ENCODE measurements around the gene FOXN3.

FOXN3 gene

DNA sequence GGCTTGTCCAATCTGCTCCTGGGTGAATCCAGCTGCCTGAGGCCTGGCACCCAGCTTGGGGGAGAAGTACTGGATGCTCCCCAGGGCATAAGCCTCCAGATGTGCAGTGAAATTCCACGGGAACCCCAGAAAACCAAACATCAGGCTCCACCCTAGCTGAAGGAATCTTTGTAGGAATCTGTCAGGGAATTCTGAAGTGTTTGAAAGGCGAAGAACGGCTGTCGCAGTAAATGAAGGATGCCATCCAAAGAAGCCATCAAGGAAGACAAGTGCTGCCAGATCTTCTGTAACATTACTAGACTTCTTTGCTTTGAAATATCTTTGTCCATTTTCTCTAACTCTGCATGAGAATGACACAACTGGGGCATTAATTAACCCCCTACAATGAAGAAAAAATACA lies 219.4 kb downstream of the FOXN3 start:
- DNase-seq (ENCODE audit: low spot score) = peak; percentile 16

DNA sequence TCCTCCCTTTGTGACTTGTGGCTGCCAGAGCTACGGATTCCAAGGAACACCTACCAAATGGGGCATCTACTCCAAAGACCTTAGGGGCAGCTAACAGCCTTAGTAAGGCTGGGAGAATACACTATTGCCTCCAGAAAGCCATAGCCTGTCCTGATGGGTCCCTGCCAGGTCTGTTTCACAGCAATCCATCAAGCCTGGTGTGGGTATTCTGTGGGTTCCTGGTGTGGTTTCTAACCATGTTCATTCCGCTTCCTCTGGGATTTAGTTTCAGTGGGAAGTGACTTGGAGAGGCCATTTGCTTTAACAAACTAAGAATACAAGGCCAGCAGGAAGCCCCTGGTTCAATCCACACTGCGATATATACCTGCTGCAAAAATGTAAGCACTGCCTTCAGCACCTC lies 220.5 kb downstream of the FOXN3 start:
- DNase-seq (ENCODE audit: low spot score) = no peak

DNA sequence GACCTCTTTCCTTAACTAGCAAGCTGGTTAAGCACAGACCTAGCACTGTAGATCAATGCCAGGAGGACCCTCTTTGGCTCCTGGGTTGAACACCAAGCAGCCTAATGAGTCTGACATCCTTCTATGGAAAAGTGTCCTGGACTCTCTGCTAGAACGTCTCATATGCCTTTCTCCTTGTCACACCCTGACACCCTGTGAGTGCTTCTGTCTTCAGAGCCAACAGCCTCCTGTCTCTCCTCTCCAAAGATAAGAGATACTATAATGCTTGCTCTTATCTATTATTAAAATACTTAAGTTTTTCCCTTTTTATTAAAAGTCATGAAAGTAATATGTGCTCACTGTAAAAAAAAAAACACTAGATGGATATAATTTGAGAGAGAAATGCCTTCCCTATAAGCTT lies 222.7 kb downstream of the FOXN3 start:
- peak; percentile 38 for DNase-seq (ENCODE audit: low spot score)

DNA sequence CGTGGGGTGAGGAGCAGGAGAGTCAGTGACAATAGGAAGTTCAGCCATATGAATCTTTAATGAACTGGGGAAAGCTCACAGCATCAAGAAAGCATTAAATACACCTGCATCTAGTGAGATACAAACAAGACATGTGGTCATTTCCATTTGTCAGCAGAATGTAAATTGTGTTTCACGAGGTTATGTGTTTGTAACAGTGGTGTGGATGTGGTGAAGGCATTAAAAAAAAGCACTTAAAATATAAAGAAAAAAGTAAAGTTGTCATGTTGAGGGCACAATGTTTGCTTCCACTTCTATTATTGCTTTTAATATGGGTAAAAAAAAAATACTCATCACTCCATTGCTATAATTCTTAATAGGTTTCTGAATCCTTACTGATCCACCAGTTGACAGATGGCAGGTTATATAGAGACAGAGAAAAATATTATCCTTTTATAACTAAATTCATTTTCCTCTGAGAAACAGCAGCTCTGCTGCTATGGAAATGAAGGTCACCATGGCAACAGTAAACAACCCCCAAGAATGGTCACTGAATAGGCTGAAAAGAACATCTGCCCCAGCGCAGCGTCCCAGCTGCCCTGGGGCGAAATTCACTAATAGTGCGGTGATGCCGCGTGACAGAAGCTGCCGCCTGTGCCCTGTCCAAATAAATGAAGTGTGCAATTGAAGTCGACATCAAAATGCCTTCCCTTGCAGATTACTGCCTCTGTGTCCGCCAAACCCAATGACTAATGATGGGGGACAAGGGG lies 226.1 kb downstream of the FOXN3 start:
- DNase-seq (ENCODE audit: low spot score) = peak; percentile 51

DNA sequence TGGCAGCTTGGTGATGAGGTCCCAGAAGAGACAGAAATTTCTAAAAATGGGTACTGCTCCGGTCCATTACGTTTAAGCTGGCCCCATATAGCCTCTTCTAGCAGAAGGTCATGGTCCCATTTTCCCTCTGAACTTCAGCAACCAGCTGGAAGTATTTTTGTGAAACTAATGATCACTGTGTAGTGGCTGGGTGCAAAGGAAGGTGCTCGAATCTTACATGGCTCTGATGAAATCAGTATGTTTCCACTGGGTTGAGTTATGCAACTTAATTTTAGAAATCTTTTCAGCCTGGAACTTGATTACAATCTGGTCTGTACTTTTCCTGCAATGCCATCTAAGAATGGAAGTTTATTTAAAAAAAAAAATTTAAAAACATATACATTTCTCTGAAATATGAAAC lies 228.5 kb downstream of the FOXN3 start:
- no peak for DNase-seq (ENCODE audit: low spot score)

DNA sequence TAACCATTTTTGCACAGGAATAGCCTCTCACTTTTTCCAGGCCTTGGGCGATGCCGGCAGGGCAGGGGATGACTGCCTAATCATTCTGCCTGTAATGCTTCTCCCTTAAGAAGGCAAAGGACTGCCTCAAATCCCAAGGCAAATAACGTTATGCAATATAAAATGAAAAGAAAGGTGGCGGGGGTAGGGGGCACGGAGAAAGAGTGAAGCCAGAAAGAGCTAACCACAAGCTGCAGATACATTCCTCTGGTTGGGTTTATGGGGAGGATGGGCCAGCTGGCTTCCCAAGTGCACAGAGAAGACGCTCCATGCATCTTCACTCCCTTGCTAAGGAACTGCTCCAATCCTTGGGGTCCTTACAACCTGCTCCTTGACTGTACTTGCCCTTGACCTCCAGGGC lies 229.5 kb downstream of the FOXN3 start:
- no peak for DNase-seq (ENCODE audit: low spot score)

DNA sequence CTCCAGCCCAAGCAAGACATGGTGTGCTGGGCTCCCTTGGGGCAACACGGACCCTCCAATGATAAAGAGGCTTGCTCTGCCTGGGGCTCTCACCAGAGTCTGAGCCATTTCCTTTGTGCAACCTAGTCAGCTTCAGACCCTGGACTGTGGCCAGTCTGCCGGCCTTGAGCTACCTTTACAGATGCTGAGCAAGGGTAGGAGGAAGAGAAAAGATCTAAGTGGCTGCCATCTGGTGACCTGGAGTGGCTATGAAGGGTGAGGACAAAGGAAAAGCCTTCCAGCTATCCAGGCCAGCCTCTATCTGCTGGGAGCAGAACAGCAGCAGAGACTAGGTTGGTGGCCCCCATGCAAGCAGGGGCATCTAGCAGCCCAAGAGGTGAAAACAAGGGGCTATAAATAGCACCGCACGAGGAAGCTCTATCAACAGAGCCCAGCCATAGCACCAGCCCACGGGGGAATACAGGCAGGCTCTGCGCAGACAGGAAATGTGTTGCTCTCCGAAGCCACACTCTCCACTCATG lies 230.1 kb downstream of the FOXN3 start:
- DNase-seq (ENCODE audit: low spot score) = no peak

DNA sequence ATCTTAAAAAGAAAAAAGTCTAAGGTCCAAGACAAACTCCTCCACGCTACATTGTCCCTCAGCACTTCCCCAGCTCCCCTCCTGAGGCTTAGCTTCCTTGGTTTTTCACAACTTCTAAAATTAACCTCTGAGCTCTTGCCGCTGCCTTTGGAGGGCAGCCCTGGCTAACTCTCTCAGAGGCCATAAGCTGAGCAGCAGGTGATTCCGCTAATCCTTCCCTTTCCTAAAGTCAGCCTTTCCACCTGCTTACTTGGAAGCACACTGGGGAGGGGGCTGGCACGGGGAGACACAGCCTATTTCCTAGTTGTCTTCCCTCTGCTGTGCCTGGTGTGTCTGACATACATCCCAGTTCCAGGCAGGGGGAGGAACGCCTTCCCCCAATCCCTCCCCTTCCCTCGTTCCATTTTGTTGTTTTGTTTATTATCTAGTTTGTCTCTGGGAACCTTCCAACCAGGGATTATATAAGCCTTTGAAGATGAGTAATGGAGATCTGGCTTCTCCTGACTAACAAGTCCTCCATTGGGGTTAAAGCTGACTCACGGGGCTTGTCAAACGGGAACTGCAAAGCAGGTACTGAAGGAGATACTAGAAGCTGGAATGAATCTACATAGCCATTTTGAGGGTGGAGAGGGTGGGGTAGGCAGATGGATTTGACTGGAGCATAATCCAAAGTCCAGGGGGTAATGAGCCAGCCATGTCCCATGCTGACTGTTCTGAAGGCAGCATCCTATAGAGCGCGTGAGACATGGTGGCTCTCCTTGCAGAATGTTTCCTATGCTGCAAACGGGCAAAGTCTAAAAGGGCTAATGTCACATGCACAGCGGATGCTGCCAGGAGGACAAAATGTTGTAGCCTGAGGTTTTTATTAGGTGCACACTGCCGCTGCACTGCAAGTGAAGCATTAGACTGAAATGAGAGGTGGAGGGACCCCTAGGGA lies 230.8 kb downstream of the FOXN3 start:
- peak; percentile 99 for DNase-seq (ENCODE audit: low spot score)

DNA sequence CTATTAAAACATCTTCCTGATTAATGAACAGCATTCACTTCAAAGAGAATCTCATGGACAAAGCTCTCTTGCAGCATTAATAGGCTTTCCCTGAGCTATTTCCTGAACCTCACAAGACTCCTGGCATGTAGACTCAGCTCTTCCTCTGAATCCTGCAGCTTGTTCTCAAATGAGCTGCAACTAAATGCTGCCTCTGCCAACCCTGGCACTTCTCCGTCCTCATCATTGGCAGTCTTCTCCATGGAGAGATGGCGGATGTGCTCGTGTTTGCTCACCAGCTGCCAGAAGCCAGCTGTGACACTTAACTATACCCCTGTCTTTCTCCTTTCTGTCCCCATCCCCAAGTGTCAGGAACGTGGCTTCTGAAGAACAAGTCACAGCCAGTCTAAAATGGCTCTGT lies 232.1 kb downstream of the FOXN3 start:
- DNase-seq (ENCODE audit: low spot score) = peak; percentile 91

DNA sequence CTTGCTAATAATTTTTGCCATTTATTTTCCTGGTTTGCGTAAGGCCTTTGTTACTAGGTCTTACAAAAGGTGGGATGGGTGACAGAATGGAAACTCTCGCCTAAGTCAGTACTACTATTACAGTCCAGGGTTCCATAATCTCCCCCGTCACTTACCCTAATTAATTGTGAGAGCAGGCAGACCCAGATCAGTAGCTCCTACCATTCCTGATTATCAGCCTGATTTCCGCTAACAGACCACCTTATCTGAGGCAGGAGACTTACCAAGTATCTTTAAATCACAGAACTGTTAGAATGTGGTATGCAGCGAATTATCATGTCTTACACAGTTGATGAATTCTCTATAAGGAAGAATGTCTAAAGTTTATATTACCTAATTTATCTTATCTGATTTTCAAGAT lies 234.7 kb downstream of the FOXN3 start:
- no peak for DNase-seq (ENCODE audit: low spot score)

DNA sequence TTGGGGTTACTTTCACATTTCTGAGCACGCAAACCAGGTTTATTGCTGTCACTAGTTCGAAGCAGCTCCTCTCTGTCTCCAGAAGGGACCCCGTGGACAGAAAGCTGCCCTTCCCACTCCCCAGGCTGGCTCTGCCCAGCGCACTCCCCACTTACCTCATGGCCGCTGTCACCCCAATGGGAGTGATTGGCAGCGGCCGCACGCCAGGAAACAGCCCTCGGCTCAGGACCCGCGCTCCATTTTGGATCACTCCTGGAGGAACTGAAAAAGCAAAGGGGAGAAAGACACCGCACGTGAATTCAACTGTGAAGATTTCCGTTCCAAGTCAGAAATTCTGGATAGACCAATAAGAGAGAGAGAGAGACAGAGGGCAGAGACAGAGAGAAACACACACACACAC lies 236.5 kb downstream of the FOXN3 start:
- DNase-seq (ENCODE audit: low spot score) = no peak

DNA sequence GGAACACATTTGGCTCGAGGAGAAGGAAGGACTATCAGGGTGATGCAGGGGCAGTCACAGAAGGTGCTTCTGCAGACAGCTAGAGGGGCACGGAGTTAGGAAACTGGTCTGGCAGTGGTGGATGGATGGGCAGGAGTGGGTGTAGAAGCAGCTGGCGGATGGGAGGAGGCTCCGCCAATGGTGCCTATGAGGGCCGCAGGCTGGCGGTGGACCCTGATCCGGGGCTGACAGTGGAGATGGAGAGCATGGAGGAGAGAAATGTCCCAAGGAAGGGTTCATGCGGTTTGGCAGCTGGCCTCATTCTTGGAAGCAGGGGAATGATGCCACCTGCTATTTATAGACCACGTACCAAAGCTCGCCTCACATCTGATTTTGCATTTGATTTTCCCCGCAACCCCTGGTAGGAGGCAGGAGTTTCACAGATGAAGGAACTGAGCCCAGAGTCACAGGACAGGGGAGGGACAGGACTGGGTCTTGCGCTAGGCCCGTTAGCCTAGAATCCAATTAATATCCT lies 237.1 kb downstream of the FOXN3 start:
- DNase-seq (ENCODE audit: low spot score) = no peak

DNA sequence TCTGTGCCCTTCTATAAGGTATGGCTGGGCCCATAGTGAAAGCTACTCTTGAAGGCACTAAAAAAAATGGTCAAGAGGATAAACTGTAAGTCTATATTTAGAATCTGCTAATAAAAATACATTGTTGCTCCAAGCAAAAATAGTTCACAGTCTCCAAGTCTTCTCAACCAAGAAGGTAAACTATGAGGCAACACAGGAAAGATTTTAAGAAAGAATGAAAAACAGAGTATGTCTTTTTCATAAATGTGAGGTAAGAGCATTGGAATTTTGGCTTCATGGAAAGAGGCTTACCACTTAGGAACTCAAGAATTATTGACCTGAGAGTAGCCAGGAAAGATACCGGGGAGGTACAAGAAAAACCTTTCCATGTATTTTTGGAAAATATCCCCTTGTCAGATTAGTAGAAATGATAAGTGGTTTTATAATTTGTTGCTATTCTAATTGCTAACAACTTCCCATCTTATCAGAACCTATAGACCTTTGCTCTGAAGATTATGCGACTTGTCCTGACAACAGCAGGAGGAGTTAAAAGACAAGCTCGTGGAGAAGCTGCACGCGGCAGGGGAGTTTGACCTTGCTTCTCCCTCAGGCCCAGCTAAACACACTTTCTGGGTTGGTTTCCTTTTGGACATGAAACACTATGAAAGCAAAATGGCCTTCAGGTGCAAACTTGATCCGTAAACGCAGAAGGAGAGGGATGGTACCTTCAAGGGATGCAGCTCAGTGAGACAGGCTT lies 238.1 kb downstream of the FOXN3 start:
- no peak for DNase-seq (ENCODE audit: low spot score)

DNA sequence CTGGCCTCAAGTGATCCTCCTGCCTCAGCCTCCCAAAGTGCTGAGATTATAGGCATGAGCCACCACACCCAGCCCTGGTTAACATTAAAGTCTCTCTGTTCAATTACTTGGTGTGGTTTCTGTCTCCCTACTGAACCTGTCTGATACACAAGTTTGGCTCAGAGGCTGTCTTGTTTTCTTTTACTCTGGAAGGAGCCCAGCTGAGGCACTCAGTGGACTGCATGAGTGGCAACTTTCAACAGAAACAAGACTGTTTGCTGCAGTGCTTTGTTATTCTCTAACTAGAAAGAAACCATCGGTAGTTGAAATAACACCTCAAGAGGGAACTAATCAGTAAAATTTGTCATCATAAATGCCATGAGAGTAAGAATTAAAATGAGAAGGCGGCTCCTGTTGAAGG lies 238.7 kb downstream of the FOXN3 start:
- DNase-seq (ENCODE audit: low spot score) = no peak

DNA sequence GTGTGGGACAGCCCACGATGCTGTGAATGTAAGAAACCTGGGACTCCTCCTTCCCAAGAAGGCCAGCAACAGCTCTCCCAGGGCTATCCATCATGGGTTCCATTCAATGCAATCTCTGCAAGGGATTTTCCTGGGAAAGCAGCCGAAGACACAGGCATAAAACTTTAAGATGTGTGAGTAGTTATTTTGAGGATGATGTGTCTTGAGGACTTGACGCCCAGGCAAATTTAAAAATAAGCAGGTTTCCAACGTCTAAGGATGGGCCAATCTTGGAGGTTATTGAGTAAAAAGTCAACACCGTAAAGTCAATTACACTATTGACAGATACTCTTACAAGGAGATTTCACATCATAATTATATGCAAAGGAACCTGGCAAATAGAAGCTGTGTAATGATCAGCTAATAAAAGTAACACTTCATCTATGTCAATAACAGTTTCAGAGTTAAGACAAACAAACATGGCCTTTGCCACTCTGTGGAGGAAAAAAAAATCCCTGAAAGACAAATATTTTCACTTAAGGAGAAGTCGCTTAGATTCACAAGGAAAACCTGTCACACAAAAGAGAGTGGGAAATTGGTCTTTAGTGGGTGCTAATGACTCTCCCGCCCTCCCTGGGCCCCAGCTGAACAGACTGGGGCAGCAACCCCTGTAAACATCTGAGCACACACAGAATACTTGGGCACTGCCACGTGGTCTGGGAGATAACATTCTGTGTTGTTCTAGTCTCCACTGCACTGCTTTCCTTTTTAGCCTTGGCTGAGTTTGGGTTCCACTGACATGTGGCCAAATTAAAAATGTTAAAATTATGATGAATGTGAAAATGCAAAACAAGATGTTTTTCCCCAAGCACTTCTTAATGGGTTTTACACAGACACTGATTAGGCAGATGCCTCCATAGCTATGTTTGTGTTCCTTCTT lies 240.9 kb downstream of the FOXN3 start:
- DNase-seq (ENCODE audit: low spot score) = no peak

DNA sequence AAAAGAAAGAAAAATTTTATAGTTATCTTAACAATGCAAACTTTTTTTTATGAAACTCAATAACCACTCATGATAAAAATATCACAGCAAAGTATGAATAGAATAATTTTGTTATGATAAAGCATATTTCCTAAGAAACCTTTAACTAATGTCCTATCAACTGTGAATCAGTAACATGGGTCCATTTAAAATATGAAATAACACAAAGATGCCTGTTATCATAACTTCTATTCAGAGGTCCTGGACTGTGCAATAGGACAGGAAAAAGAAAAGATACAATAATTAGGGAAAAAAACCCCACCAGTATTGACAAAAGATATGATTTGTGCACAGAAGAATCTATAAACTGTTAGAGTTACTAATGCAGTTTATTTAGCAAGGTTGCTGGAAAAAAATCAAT lies 245.4 kb downstream of the FOXN3 start:
- DNase-seq (ENCODE audit: low spot score) = no peak

DNA sequence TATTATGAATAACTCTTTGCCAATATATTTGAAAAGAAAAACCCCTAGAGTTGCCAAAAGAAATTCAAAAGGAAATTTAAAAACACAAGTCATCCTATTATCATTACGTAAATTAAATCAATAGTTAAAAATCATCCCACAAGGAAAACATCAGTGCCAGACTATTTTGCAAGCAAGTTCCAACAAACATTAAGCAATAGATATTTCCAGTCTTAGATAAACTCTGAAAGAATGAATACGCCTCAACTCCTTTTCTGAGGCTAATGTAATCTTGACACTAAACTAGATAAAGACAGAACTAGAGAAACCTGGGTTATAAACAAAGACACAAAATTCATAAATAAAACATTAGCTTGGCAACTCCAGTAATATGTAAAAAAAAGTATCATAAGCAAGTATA lies 245.9 kb downstream of the FOXN3 start:
- DNase-seq (ENCODE audit: low spot score) = no peak

DNA sequence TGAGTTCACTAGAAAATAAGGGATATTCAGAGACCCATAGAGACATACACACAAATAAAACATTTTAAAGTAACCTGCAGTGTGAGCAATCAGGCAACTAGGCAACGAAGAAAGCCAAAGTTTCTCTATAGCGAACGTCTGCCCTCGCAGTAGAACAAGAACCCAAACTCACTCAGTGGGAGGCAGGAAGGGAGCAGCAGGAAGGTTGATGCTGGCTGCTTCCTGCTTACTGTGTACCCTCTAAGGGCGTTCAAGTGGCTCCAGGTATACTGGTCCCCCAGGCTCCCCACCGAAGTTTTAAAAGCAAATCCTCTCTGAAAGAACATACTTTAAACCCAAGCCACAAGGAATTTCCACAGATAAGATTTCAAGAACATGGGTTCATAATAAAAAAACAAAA lies 249.3 kb downstream of the FOXN3 start:
- no peak for DNase-seq (ENCODE audit: low spot score)

DNA sequence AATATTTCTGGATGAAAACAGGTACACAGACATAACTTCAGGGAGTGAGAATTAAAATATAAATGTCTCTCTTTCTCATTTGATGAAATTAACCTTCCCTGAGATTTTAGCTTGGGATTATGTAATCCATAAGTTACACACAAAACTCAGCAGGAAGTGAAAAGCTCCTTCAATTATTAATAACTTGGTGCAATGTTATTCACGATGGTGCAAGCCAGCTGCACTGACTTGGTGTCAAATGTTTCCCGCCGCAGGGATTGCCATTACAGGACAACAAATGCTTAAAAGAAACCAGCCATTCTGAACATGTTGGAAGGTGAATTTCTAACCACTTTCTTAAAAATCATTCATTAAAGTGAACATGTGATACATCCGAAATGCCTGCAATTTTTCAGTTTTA lies 250.4 kb downstream of the FOXN3 start:
- DNase-seq (ENCODE audit: low spot score) = no peak

DNA sequence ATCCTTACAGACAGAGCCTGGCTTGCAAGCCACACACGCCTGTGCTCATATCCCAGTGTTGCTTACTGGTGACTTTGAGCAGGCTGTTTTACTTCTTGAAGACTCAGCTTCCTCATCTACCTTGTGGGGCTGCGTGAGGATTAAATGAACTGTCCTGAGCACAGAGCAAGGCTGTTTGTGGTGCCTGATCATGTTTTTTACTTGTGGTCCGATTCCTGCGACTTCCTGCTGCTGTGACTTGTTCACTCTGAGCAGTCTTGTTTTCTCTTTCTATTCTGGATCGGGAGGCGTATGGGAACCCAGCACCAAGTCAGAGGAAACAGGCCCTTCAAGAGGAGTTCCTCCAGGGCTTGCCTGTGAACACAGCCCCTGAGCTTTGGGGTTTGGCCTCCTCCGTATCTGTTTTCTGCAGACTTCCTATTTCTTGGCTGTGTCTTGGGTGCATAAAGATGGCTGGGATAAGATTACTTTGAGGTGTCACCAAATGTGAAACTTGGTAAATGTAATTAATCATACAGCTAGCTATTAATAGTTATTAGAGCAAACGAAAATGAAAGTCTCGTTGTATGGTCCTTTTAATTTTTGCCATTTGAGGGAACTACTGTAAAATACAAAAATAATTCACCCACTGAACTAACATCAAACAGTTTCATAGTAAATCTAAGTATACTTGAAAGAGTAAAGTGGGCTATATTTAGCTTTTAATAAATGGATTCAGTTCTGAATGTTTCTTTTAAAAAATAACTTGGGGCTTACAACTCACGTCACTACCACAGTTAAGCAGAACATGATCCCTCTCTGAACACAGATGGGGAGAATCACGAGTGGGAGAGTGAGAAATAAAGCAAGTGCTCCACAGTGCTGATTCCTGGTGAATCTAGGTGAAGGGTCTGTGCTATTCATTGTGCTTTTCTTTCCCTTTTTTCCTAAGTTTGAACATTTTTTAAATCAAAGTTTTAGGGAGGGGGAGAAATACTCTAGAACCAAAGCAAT lies 251.5 kb downstream of the FOXN3 start:
- DNase-seq (ENCODE audit: low spot score) = no peak
